Measurements from ENCODE around the gene CD209.

CD209 gene

GRCh38 chr19:7704280-7705060 is 42.9 kb downstream of the CD209 start:
- FAIRE-seq, result no peak

GRCh38 chr19:7703332-7703731 is 44.0 kb downstream of the CD209 start:
- FAIRE-seq, result no peak

GRCh38 chr19:7701654-7702457 is 45.5 kb downstream of the CD209 start, which contains the start of gene FCER2:
TSS of gene FCER2 (minus strand) at chr19:7702131. CDS start at chr19:7699760, 2,371 bp downstream.
- no peak for FAIRE-seq

DNA sequence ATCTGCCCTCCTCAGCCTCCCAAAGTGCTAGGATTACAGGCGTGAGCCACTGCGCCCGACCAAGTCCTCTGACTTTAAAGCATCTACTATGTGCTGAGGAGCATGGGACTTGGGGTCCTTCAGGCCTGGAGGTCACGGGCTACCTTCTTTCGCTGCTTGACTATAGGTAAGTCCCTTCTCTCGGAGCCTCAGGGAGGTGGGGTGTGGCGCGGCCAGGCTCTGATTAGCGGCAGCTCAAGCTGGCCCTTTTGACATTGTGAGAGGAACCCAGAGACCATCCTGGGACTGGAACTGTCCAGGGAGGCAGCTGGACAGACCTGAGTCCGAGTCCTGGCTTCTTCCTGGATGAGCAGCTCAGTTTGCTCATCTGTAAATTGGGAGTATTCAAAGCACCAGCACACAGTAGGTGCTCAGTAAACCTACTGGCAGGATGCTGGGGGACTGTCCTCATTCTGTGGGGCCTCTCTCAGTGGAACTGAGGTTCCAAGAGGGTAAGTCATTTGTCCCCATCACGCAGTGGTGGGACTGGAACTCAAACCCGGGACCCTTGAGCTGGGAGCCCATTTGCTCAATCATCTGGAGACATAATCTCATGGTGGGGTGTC is 46.2 kb downstream of the CD209 start:
- no peak for FAIRE-seq

DNA sequence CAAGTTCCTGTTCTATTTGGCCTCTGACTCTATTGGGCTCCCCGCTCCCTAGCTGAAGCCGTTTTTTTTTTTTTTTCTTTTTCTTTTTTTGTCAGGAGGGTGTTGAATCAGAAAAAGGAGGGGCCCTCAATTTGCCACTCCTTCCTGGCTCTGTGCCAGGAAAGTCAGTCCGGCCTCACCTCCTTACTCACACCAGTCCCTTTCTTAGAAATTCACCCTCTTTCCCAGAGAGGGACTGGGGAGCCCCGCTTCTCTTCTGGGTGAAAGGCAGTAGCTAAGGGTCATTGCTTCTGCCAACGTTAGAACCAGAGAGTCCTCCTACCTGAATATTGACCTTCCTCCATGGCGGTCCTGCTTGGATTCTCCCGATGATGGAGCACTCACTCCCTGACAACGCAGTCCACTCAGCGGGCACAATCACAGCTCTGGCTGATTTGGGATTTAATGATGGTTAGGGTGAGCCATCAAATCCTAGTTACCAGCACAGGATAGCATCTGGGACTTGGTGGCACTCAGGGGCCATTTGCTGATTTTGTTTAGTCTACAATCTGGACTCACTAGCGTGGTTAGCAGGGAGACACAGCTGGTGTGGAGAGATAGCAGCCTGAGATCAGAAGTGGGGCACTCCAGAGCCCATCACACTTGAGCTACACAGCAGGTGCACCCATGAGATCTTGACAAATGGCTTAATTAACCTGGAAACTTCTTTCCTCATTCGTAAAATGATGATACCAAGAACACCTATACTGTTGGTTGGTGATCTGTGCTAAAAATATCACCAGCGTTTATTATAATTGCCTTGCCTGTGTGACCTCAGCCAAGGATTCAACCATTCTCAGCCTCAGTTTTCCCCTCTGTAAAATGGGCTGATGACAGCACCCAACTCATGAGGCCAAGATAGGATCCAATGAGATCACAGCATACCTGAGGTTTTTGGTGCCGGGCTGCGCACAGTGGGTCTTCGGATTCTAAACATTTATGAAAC is 47.6 kb downstream of the CD209 start:
- no peak for FAIRE-seq

- FAIRE-seq, result no peak
Observed at GRCh38 chr19:7699003-7699402, 48.3 kb downstream of the CD209 start.

DNA sequence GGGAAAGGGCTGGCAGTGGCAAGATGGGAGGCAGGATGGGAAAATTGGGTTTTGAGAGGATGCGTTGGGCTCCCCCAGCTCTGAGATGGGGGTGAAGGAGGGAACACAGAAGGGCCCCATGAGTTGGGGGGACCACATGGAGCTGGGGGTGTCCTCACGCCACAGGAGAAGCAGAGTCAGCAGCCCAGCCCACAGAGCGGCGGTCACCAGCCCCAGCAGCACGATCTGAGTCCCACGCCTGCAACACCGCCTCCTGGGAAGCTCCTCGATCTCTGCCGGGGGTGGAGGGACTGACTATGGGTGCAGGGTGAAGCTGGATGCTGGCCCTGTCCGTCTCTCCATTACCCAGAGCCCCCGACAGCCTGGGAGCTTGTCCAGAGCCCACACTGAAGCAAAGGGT is 48.8 kb downstream of the CD209 start:
- FAIRE-seq, result no peak

DNA sequence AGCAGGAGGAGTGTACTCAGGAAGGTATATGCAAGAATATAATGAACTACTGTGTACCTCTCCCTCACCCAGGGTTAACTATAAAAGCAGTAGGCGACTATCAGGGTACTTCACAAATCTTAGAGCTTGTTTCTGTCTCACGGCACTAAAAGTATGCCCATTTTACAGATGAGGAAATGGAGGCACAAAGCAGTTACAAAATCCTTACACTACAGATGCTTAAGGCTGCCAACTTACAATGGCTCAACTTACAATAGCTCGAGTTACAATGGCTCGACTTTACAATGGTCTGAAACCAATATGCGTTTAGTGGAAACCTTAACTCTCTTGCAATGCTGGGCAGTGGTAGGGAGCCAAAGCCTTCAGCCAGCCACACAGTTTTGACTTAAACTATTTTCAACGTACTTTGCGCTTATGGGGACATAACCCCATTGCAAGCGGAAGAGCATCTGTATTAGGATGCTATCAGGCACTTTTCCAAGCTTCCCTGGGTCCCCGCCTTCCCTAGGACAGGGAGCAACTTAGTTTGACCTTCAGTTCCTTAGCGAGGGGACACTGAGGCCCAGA is 49.5 kb downstream of the CD209 start:
- no peak for FAIRE-seq

DNA sequence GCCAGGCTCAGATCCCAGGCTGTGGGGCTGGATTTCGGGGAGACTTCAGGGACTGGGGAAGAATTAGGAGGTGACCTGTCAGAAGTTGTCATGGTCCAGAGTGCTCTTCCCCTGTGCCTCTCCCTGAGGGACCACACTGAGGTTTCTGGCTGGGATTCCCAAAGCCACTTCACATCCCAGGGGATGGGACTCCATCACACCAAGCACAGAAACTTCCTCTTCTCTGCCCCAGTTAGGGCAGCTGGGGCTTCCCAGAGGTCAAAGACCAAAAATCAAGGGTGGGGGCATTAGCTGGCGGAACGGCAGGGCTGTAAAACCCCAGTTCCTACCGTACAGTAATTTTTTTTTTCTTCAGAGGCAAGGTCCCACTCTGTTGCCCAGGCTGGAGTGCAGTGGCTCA is 52.8 kb downstream of the CD209 start:
- FAIRE-seq, result no peak

- FAIRE-seq, result no peak
Observed at GRCh38 chr19:7692417-7693088, 54.8 kb downstream of the CD209 start.

DNA sequence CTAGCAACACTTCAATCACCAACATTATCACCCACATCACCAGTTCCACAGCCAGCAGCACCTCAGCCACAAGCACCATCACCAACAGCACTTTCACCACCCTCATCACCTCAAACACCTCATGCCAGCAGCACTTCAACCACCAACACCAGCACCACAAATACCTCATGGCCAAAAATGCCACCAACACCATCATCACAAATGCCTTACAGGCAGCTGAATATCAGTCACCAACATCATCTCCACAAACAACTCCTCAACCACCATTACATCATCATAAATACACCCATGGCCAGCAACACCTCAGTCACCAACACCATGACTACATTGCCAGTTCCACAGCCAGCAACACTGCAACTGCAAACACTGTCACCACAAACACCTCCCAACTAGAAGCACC is 55.8 kb downstream of the CD209 start:
- no peak for FAIRE-seq

- no peak for FAIRE-seq
Observed at GRCh38 chr19:7690779-7691258, 56.5 kb downstream of the CD209 start.

Measured in endometrium (tissue), 2 donors.